Progenitor cell of endocrine pancreas (in vitro differentiated cells): Measurements from ENCODE around the gene TACSTD2. TPM values are rescaled to one million over a fixed set of nuclear protein-coding genes. Genes with fewer than 3 reads are reported as not detected.

Experiments used
- DNase-seq: peaks from one replicate; pipeline ENCODE4 v3.0.0; 2021; ENCODE audit warnings: low spot score; ENCODE audit not compliant: unreplicated experiment
- H3K27ac Mint-ChIP-seq: 2 replicates; pipeline ENCODE4 v1.8.0; 2021; ENCODE audit warnings: mild to moderate bottlenecking, moderate library complexity, mixed read lengths
- H3K27me3 Mint-ChIP-seq: 2 replicates; pipeline ENCODE4 v1.8.0; 2021; ENCODE audit warnings: mixed read lengths
- H3K36me3 Mint-ChIP-seq: 2 replicates; pipeline ENCODE4 v1.8.0; 2022; ENCODE audit warnings: mixed read lengths; ENCODE audit not compliant: insufficient read depth
- H3K4me1 Mint-ChIP-seq: 2 replicates; pipeline ENCODE4 v1.8.0; 2021; ENCODE audit warnings: low read depth, mixed read lengths
- H3K4me3 Mint-ChIP-seq: 2 replicates; pipeline ENCODE4 v1.8.0; 2021; ENCODE audit warnings: low read depth, mild to moderate bottlenecking, moderate library complexity, mixed read lengths
- H3K9me3 Mint-ChIP-seq: 2 replicates; pipeline ENCODE4 v1.8.0; 2021; ENCODE audit warnings: low read depth, mixed read lengths
- CTCF ChIP-seq: fragments of 200-600 bp; sonication (generic); IDR thresholded peaks from one replicate; pipeline ENCODE4 v1.5.0; 2021; ENCODE audit warnings: antibody characterized with exemption, mild to moderate bottlenecking; ENCODE audit not compliant: unreplicated experiment
- total RNA-seq: library from RNA; stranded (reverse); gene quantifications from 2 replicates; pipeline ENCODE4 v1.2.1, GENCODE V29; 2021

TACSTD2 gene
- total RNA-seq, 1 donor from 2014 or later = 22.7 TPM

- peaks cover 4% of the 10 kb centered on the region for H3K27me3 Mint-ChIP-seq
- H3K4me3 Mint-ChIP-seq = no peak overlapping the region
These were observed 726 bp downstream of the TACSTD2 start for GRCh38 chr1:58576325-58576726.

GRCh38 chr1:58575551-58576324 is 1.3 kb downstream of the TACSTD2 start:
- Mint-ChIP-seq H3K27me3 (peaks cover 4% of the 10 kb centered on the region), H3K9me3 (peaks cover 4% of the 10 kb centered on the region), H3K4me3 (peak overlapping the region; percentile 19), H3K36me3 (peaks cover 8% of the 10 kb centered on the region), H3K4me1 (peaks cover 54% of the 10 kb centered on the region), H3K27ac (peak overlapping the region; percentile 33)
- no peak for DNase-seq
- no peak for TF ChIP-seq CTCF

More at GRCh38 chr1:58576325-58576726, 726 bp downstream of the TACSTD2 start:
- no peak for DNase-seq
- Mint-ChIP-seq H3K36me3 (peaks cover 8% of the 10 kb centered on the region), H3K4me1 (peaks cover 53% of the 10 kb centered on the region), H3K27ac (no peak overlapping the region), H3K9me3 (peaks cover 4% of the 10 kb centered on the region)
- no peak for TF ChIP-seq CTCF

GRCh38 chr1:58574816-58575215 is 2.2 kb downstream of the TACSTD2 start:
- Mint-ChIP-seq H3K27ac (peak overlapping the region; percentile 97), H3K4me1 (peaks cover 54% of the 10 kb centered on the region), H3K4me3 (peak overlapping the region; percentile 18), H3K27me3 (peaks cover 4% of the 10 kb centered on the region), H3K9me3 (peaks cover 4% of the 10 kb centered on the region), H3K36me3 (peaks cover 8% of the 10 kb centered on the region)
- DNase-seq = no peak
- TF ChIP-seq CTCF = no peak

GRCh38 chr1:58573705-58574591 is 3.1 kb downstream of the TACSTD2 start:
- H3K4me1 Mint-ChIP-seq = peaks cover 55% of the 10 kb centered on the region
- peak overlapping the region; percentile 97 for H3K27ac Mint-ChIP-seq
- peak overlapping the region; percentile 54 for H3K4me3 Mint-ChIP-seq
- peaks cover 4% of the 10 kb centered on the region for H3K9me3 Mint-ChIP-seq
- no peak for DNase-seq
- peaks cover 4% of the 10 kb centered on the region for H3K27me3 Mint-ChIP-seq
- H3K36me3 Mint-ChIP-seq = peaks cover 8% of the 10 kb centered on the region
- no peak for TF ChIP-seq CTCF

- peaks cover 4% of the 10 kb centered on the region for H3K27me3 Mint-ChIP-seq
- peak overlapping the region; percentile 97 for H3K27ac Mint-ChIP-seq
These were observed 3.9 kb downstream of the TACSTD2 start for GRCh38 chr1:58573138-58573537.

More at GRCh38 chr1:58573138-58573537, 3.9 kb downstream of the TACSTD2 start:
- Mint-ChIP-seq H3K4me3 (peak overlapping the region; percentile 53), H3K4me1 (peaks cover 55% of the 10 kb centered on the region), H3K36me3 (peaks cover 8% of the 10 kb centered on the region), H3K9me3 (peaks cover 4% of the 10 kb centered on the region)
- DNase-seq = no peak
- no peak for TF ChIP-seq CTCF
